A549 (cell line): ENCODE measurements around the gene MED13L. TPM values are rescaled to one million over a fixed set of nuclear protein-coding genes. Genes with fewer than 3 reads are reported as not detected.

Source experiments
- ATAC-seq, 2 experiments: fragments of 200-7000 bp in 1 of 2; fragments of >200 bp in 1 of 2; cut with Nextera tagmentation in 1 of 2; cut with Tn5 transposase in 1 of 2; 3 replicates each; pipeline versions ENCODE4 v1.8.0 to v1.9.1; 2018 to 2020; ENCODE audit warnings: mild to moderate bottlenecking in 1 of 2, moderate library complexity in 1 of 2
- CTCF ChIA-PET: fragments of 300-600 bp; sonication (Branson Sonifier 250); formaldehyde crosslinking; extraction: SDS; loops from one replicate; lab custom pipeline; 2021; ENCODE audit warnings: antibody characterized with exemption, inconsistent platforms; lab: Yijun Ruan, JAX
- POLR2A ChIA-PET: fragments of 350-600 bp; formaldehyde crosslinking; extraction: SDS; loops from one replicate; lab custom pipeline; 2021; ENCODE audit warnings: antibody characterized with exemption, inconsistent platforms; lab: Yijun Ruan, JAX
- DNase-seq, 2 experiments: peaks; one replicate each; pipeline versions ENCODE4 v3.0.0 to v3.0.0-alpha.2; 2011 to 2016; ENCODE audit warnings: low read depth in 1 of 2, low spot score in 1 of 2
- FAIRE-seq: peaks from 2 replicates; lab custom pipeline; 2011; peaks lifted over from hg19 to GRCh38; lab: Jason Lieb, UNC
- H3K27ac ChIP-seq, 2 experiments: fragments of >200 bp; sonication (Bioruptor Twin); formaldehyde crosslinking; 3 replicates each; pipeline ENCODE4 v1.5.1; 2016 to 2017
- H3K4me1 ChIP-seq: fragments of >200 bp; sonication (Bioruptor Twin); formaldehyde crosslinking; 3 replicates; pipeline ENCODE4 v1.6.1; 2016
- H3K4me2 ChIP-seq: fragments of >200 bp; sonication (Bioruptor Twin); formaldehyde crosslinking; 3 replicates; pipeline ENCODE4 v1.6.1; 2016
- H3K4me3 ChIP-seq: fragments of >200 bp; sonication (Bioruptor Twin); formaldehyde crosslinking; 3 replicates; pipeline ENCODE4 v1.5.1; 2016
- H3K9me3 ChIP-seq: fragments of >200 bp; sonication (Bioruptor Twin); formaldehyde crosslinking; 3 replicates; pipeline ENCODE4 v1.6.1; 2016
- ATOH8 ChIP-seq: fragments of 250-450 bp; sonication (Bioruptor Pico); IDR thresholded peaks from 2 replicates; pipeline ENCODE4 v1.5.0; 2020; ENCODE audit warnings: low read depth, mild to moderate bottlenecking, moderate library complexity
- CBX2 ChIP-seq: fragments of 200-600 bp; sonication (generic); IDR thresholded peaks from 2 replicates; pipeline ENCODE4 v1.6.1; 2016; ENCODE audit warnings: low read depth, mild to moderate bottlenecking, borderline replicate concordance
- CBX8 ChIP-seq: fragments of 200-600 bp; sonication (generic); IDR thresholded peaks from 2 replicates; pipeline ENCODE4 v1.6.1; 2016
- CEBPB ChIP-seq, 2 experiments: fragments of >200 bp in 1 of 2; sonication (Bioruptor Twin) in 1 of 2; formaldehyde crosslinking in 1 of 2; IDR thresholded peaks; 2 replicates each; pipeline ENCODE4 v1.6.1; 2012 to 2016
- EHF ChIP-seq: fragments of 250-450 bp; sonication (Bioruptor Pico); IDR thresholded peaks from 2 replicates; pipeline ENCODE4 v1.5.0; 2020; ENCODE audit warnings: mild to moderate bottlenecking
- EHMT2 ChIP-seq: fragments of 200-600 bp; sonication (generic); IDR thresholded peaks from 2 replicates; pipeline ENCODE4 v1.6.1; 2016; ENCODE audit warnings: antibody characterized with exemption, low read depth, mild to moderate bottlenecking, moderate library complexity
- FOSB ChIP-seq: fragments of 250-450 bp; sonication (Bioruptor Pico); IDR thresholded peaks from 2 replicates; pipeline ENCODE4 v1.5.0; 2020; ENCODE audit warnings: mild to moderate bottlenecking, moderate library complexity
- HOXB13 ChIP-seq: fragments of 250-450 bp; sonication (Bioruptor Pico); IDR thresholded peaks from 2 replicates; pipeline ENCODE4 v1.5.0; 2020; ENCODE audit warnings: low read depth, mild to moderate bottlenecking, moderate library complexity
- HOXB5 ChIP-seq: fragments of 250-450 bp; sonication (Bioruptor Pico); IDR thresholded peaks from 2 replicates; pipeline ENCODE4 v1.5.0; 2020; ENCODE audit warnings: mild to moderate bottlenecking, moderate library complexity
- JUN ChIP-seq, 2 experiments: fragments of >200 bp; sonication (Bioruptor Twin); formaldehyde crosslinking; IDR thresholded peaks; 2 replicates in 1 of 2; 3 replicates in 1 of 2; pipeline ENCODE4 v1.6.1; 2016 to 2017
- KDM1A ChIP-seq: fragments of 200-600 bp; sonication (generic); IDR thresholded peaks from 2 replicates; pipeline ENCODE4 v1.6.1; 2016; ENCODE audit warnings: low read depth, mild to moderate bottlenecking
- MAFK ChIP-seq: fragments of 450-650 bp; IDR thresholded peaks from 2 replicates; pipeline ENCODE4 v1.6.1; 2014; ENCODE audit not compliant: partially characterized antibody
- MYC ChIP-seq: IDR thresholded peaks from 2 replicates; pipeline ENCODE4 v1.6.1; 2012; ENCODE audit warnings: mild to moderate bottlenecking, inconsistent platforms, low read length, improper control_type of control experiment, borderline replicate concordance
- NFE2L2 ChIP-seq: fragments of 150-350 bp; conservative IDR thresholded peaks from 2 replicates; pipeline ENCODE4 v1.6.1; 2014; ENCODE audit warnings: low read length
- NPAS2 ChIP-seq: fragments of 250-450 bp; sonication (Bioruptor Pico); IDR thresholded peaks from 2 replicates; pipeline ENCODE4 v1.8.0; 2022; ENCODE audit warnings: mild to moderate bottlenecking, moderate library complexity, borderline replicate concordance
- NR3C1 ChIP-seq: fragments of >200 bp; sonication (Bioruptor Twin); formaldehyde crosslinking; IDR thresholded peaks from 3 replicates; pipeline ENCODE4 v1.6.1; 2017
- REST ChIP-seq: fragments of 200-600 bp; sonication (generic); IDR thresholded peaks from 2 replicates; pipeline ENCODE4 v1.6.1; 2016; ENCODE audit warnings: antibody characterized with exemption, mild to moderate bottlenecking, moderate library complexity
- SMC3 ChIP-seq: fragments of >200 bp; sonication (Bioruptor Twin); formaldehyde crosslinking; IDR thresholded peaks from 3 replicates; pipeline ENCODE4 v1.6.1; 2018; ENCODE audit warnings: inconsistent platforms
- TFCP2L1 ChIP-seq: fragments of 250-450 bp; sonication (Bioruptor Pico); IDR thresholded peaks from 2 replicates; pipeline ENCODE4 v1.5.0; 2021; ENCODE audit warnings: mild to moderate bottlenecking
- USF2 ChIP-seq: fragments of 450-650 bp; IDR thresholded peaks from 2 replicates; pipeline ENCODE4 v1.6.1; 2014; ENCODE audit warnings: antibody characterized with exemption
- WGBS: methylation state at CpG from one replicate; pipeline ENCODE4 v1.1.6; 2017; ENCODE audit errors: missing lambda C conversion rate; 5-methylcytosine and 5-hydroxymethylcytosine counted together
- polyA plus RNA-seq, 4 experiments: library from polyadenylated mRNA; depleted of rRNA in 3 of 4; stranded (reverse); fragments of >200 nt; fragmentation: RNase III in 1 of 4; extraction: RNeasy Plus Mini Kit Qiagen cat#74134 plus additional on column Dnase treatment in 1 of 4; gene quantifications; 2 replicates in 3 of 4; 3 replicates in 1 of 4; pipeline ENCODE4 v1.2.3, GENCODE V29; 2011 to 2017
- TF ChIP-seq, protein P1 (sequence below): IDR thresholded peaks from 2 replicates; pipeline ENCODE4 v1.6.1; 2012

MED13L gene
- polyA plus RNA-seq, 2 of the 4 experiments (the other 2 are of a cell fraction) = 23.2 to 134 TPM

GRCh38 chr12:115964626-115965025 is 312.9 kb downstream of the MED13L start:
- WGBS = 90% methylated on average over 2 of the region's 2 CpGs
- no peak for DNase-seq
- FAIRE-seq = no peak

DNA sequence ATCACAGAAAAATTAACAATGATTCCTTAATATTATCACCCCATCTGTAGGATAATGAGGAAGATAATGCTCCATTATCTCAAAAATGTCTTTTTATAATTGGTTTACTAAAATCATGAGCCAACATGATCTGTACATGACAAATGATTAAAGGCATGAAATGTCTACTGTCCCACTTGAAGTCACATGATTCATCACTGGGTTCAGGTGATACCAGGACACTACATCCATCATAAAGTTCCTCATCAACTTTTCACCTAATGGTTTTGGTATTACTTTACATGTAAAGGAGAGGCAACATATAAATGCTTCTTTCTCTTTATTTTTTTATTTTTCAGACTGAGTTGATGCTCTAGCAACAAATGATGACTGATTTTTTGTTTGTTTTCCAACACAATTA is 313.3 kb downstream of the MED13L start:
- no peak overlapping the region for H3K4me3 ChIP-seq
- no peak overlapping the region for H3K4me2 ChIP-seq
- FAIRE-seq = no peak
- H3K27ac ChIP-seq = no peak overlapping the region
- DNase-seq = no peak
- TF ChIP-seq HOXB5 (CRISPR knock-in tag) = no peak
- 0 out of 2 replicates have a peak, but pooled peaks have one; percentile 9 for TF ChIP-seq USF2
- TF ChIP-seq, all 56 proteins: peak for 1
- Histone ChIP-seq H3K4me1 (no peaks in the 10 kb centered on the region), H3K9me3 (no peaks in the 10 kb centered on the region)
- ATAC-seq = no peak
- CTCF ChIA-PET = no interaction called here
- POLR2A ChIA-PET = no interaction called here

More at GRCh38 chr12:115964626-115965025, 312.9 kb downstream of the MED13L start:
- POLR2A ChIA-PET = no interaction called here
- no peak overlapping the region for H3K4me2 ChIP-seq
- no peak overlapping the region for H3K4me3 ChIP-seq
- H3K27ac ChIP-seq = no peak overlapping the region
- TF ChIP-seq JUN (IDR thresholded peaks at IDR 0.05) = no peak
- TF ChIP-seq USF2 = no peak
- TF ChIP-seq CBX8 = no peak
- no peak for TF ChIP-seq KDM1A
- no peak for TF ChIP-seq HOXB13
- TF ChIP-seq MYC = no peak
- TF ChIP-seq, protein P1, sequence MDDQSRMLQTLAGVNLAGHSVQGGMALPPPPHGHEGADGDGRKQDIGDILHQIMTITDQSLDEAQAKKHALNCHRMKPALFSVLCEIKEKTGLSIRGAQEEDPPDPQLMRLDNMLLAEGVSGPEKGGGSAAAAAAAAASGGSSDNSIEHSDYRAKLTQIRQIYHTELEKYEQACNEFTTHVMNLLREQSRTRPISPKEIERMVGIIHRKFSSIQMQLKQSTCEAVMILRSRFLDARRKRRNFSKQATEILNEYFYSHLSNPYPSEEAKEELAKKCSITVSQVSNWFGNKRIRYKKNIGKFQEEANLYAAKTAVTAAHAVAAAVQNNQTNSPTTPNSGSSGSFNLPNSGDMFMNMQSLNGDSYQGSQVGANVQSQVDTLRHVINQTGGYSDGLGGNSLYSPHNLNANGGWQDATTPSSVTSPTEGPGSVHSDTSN = no peak
- TF ChIP-seq MAFK = no peak
- no peak for TF ChIP-seq CEBPB (IDR thresholded peaks at IDR 0.05)
- TF ChIP-seq EHMT2 = no peak
- no peak for TF ChIP-seq EHF (CRISPR knock-in tag)
- TF ChIP-seq FOSB (CRISPR knock-in tag) = no peak
- no peak for TF ChIP-seq NR3C1
- no peak for TF ChIP-seq TFCP2L1 (CRISPR knock-in tag)
- TF ChIP-seq CBX2 = no peak
- TF ChIP-seq NPAS2 = no peak
- no peak for TF ChIP-seq NFE2L2
- TF ChIP-seq REST = no peak
- no peak for TF ChIP-seq ATOH8 (CRISPR knock-in tag)
- no peak for TF ChIP-seq SMC3
- CTCF ChIA-PET = no interaction called here
- no peaks in the 10 kb centered on the region for H3K9me3 ChIP-seq
- no peaks in the 10 kb centered on the region for H3K4me1 ChIP-seq
- ATAC-seq = no peak
